Measurements from ENCODE around the gene TMED7.

TMED7 gene

GRCh38 chr5:115639377-115639776 lies 13.5 kb upstream of the TMED7 start:
- no peak for TF ChIP-seq CTCF (IDR thresholded peaks at IDR 0.05)

GRCh38 chr5:115637507-115637906 lies 11.7 kb upstream of the TMED7 start:
- no peak for TF ChIP-seq CTCF (IDR thresholded peaks at IDR 0.05)

- TF ChIP-seq CTCF (IDR thresholded peaks at IDR 0.05): no peak
These were observed 10.2 kb upstream of the TMED7 start for GRCh38 chr5:115636008-115636407.

- TF ChIP-seq CTCF (IDR thresholded peaks at IDR 0.05): peak; percentile 81
These were observed 8.7 kb upstream of the TMED7 start for GRCh38 chr5:115634343-115635132.

GRCh38 chr5:115629903-115630302 lies 4.1 kb upstream of the TMED7 start:
- no peak for TF ChIP-seq CTCF (IDR thresholded peaks at IDR 0.05)

- TF ChIP-seq CTCF (IDR thresholded peaks at IDR 0.05): no peak
These were observed 1.5 kb upstream of the TMED7 start for GRCh38 chr5:115627295-115627865.

GRCh38 chr5:115626445-115626823 lies 598 bp upstream of the TMED7 start:
- no peak for TF ChIP-seq CTCF (IDR thresholded peaks at IDR 0.05)

All from LNCAP (cell line).